Body of pancreas (tissue), 4 donors: ENCODE results near the gene TFAP2A. TPM values are rescaled to one million over a fixed set of nuclear protein-coding genes. Genes with fewer than 3 reads are reported as not detected.

Source experiments
- ATAC-seq: fragments of 150-250 bp; one replicate; pipeline ENCODE4 v1.9.1; 2016
- DNase-seq, 4 donors: peaks; one replicate each; pipeline ENCODE4 v3.0.0-alpha.2; 2019
- H3K27ac ChIP-seq, 4 donors: fragments of 200-600 bp; sonication (generic); 1 replicate in 3 of 4; 2 replicates in 1 of 4; pipeline versions ENCODE4 v1.5.1 to v1.6.1; 2016 to 2019; ENCODE audit warnings: mild to moderate bottlenecking in 1 of 4, mixed read lengths in 1 of 4, moderate library complexity in 1 of 4
- H3K27me3 ChIP-seq, 2 donors: fragments of 200-600 bp; sonication (generic); one replicate each; pipeline ENCODE4 v1.6.0; 2016; ENCODE audit warnings: mild to moderate bottlenecking in 1 of 2
- H3K36me3 ChIP-seq, 2 donors: fragments of 200-600 bp; sonication (generic); replicated peaks in 1 of 2; 2 replicates each; pipeline ENCODE4 v1.5.1; 2016; ENCODE audit warnings: low read depth in 2 of 2; ENCODE audit not compliant: insufficient read depth in 1 of 2
- H3K4me1 ChIP-seq: fragments of 200-600 bp; sonication (generic); one replicate; pipeline ENCODE4 v1.6.0; 2016
- H3K4me3 ChIP-seq, 2 donors: fragments of 200-600 bp; sonication (generic); 1 replicate in 1 of 2; 2 replicates in 1 of 2; pipeline ENCODE4 v1.5.1; 2016 to 2019
- H3K9me3 ChIP-seq, 3 donors: fragments of 200-600 bp; sonication (generic); 1 replicate in 2 of 3; 2 replicates in 1 of 3; pipeline ENCODE4 v1.5.1; 2016
- POLR2A ChIP-seq, 3 donors: fragments of 450-650 bp; IDR thresholded peaks; one replicate each; pipeline ENCODE4 v1.6.1; 2016; ENCODE audit warnings: antibody characterized with exemption in 3 of 3, mild to moderate bottlenecking in 2 of 3
- WGBS, 2 donors: methylation state at CpG; one replicate each; pipeline ENCODE4 v1.1.5; 2017; 5-methylcytosine and 5-hydroxymethylcytosine counted together
- intact Hi-C: fragments of 100-400 bp; cut with DNase I; formaldehyde crosslinking; loops from one replicate; pipeline ENCODE4 v1.15.1; 2023
- total RNA-seq, 2 donors: library from RNA; depleted of rRNA; stranded (reverse); fragments of >200 nt; gene quantifications; one replicate each; pipeline ENCODE4 v1.1.0, GENCODE V29; 2016
- TF ChIP-seq, protein P1 (sequence below), 7 experiments: fragments of 450-650 bp in 4 of 7; fragments of 200-600 bp in 3 of 7; sonication (generic) in 3 of 7; IDR thresholded peaks; one replicate each; pipeline ENCODE4 v1.5.1; 2016 to 2019; ENCODE audit warnings: antibody characterized with exemption in 7 of 7

Gene TFAP2A
- total RNA-seq, 2 donors from 2014 or later: not detected

GRCh38 chr6:10384610-10385523, 30.0 kb downstream of the TFAP2A start:
- H3K9me3 ChIP-seq: no peaks in the 10 kb centered on the region
- no peak overlapping the region for H3K4me3 ChIP-seq
- DNase-seq (no peak), ATAC-seq (no peak)
- H3K36me3 ChIP-seq: no peaks in the 10 kb centered on the region
- peaks cover 10% of the 10 kb centered on the region for H3K4me1 ChIP-seq
- 6 to 8% methylated on average over 42 to 64 of the region's 64 CpGs for WGBS, 2 donors
- intact Hi-C loops: no loop called here
- TF ChIP-seq, protein P1, sequence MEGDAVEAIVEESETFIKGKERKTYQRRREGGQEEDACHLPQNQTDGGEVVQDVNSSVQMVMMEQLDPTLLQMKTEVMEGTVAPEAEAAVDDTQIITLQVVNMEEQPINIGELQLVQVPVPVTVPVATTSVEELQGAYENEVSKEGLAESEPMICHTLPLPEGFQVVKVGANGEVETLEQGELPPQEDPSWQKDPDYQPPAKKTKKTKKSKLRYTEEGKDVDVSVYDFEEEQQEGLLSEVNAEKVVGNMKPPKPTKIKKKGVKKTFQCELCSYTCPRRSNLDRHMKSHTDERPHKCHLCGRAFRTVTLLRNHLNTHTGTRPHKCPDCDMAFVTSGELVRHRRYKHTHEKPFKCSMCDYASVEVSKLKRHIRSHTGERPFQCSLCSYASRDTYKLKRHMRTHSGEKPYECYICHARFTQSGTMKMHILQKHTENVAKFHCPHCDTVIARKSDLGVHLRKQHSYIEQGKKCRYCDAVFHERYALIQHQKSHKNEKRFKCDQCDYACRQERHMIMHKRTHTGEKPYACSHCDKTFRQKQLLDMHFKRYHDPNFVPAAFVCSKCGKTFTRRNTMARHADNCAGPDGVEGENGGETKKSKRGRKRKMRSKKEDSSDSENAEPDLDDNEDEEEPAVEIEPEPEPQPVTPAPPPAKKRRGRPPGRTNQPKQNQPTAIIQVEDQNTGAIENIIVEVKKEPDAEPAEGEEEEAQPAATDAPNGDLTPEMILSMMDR (IDR thresholded peaks at IDR 0.05): no peak
- no peak for TF ChIP-seq POLR2A (IDR thresholded peaks at IDR 0.05)
- peaks cover 0 to 46% of the 10 kb centered on the region in 2 donors for H3K27me3 ChIP-seq
- no peak overlapping the region for H3K27ac ChIP-seq

DNA sequence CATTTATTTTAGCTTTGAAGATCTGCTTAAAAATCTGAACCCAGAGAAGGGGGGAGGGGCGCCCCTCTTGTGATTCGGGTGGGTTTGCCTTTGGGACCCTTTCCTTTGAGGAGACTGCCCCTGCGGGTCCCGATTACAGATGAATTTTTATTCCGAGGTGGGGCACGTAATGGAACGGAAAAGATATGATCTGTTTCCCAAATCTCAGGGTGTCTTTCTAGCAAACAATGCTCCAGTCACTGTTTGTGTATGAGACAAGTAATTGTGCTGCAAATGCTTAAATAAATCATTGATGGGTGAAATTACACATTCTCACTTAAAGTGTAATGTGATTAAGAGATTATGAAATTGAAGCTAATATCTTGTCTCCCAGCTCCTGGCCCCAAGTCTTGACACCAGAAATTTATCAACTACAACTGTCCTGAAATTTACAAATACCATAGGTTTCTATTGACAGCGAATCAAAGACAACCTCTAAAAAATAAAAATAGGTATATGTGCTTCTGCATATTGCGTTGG, 30.7 kb downstream of the TFAP2A start:
- H3K36me3 ChIP-seq: no peaks in the 10 kb centered on the region
- DNase-seq: no peak
- TF ChIP-seq, protein P1 (IDR thresholded peaks at IDR 0.05): no peak
- TF ChIP-seq POLR2A (IDR thresholded peaks at IDR 0.05): no peak
- H3K27me3 ChIP-seq: peaks cover 0 to 43% of the 10 kb centered on the region in 2 donors
- no peak overlapping the region for H3K27ac ChIP-seq
- peaks cover 7% of the 10 kb centered on the region for H3K4me1 ChIP-seq
- intact Hi-C loops: no loop called here
- H3K4me3 ChIP-seq: no peak overlapping the region
- H3K9me3 ChIP-seq: no peaks in the 10 kb centered on the region
- WGBS, 2 donors: 5 to 12% methylated on average over 9 of the region's 9 CpGs
- ATAC-seq: no peak

GRCh38 chr6:10383331-10384090, 31.4 kb downstream of the TFAP2A start:
- no peak overlapping the region for H3K4me3 ChIP-seq
- no peak overlapping the region for H3K27ac ChIP-seq
- intact Hi-C loops: no loop called here
- no peak for DNase-seq
- no peaks in the 10 kb centered on the region for H3K9me3 ChIP-seq
- TF ChIP-seq, protein P1 (IDR thresholded peaks at IDR 0.05): no peak
- TF ChIP-seq POLR2A (IDR thresholded peaks at IDR 0.05): no peak
- peaks cover 7% of the 10 kb centered on the region for H3K4me1 ChIP-seq
- WGBS, 2 donors: 1 to 6% methylated on average over 26 to 47 of the region's 48 CpGs
- H3K36me3 ChIP-seq: no peaks in the 10 kb centered on the region
- peaks cover 0 to 43% of the 10 kb centered on the region in 2 donors for H3K27me3 ChIP-seq
- ATAC-seq: no peak

DNA sequence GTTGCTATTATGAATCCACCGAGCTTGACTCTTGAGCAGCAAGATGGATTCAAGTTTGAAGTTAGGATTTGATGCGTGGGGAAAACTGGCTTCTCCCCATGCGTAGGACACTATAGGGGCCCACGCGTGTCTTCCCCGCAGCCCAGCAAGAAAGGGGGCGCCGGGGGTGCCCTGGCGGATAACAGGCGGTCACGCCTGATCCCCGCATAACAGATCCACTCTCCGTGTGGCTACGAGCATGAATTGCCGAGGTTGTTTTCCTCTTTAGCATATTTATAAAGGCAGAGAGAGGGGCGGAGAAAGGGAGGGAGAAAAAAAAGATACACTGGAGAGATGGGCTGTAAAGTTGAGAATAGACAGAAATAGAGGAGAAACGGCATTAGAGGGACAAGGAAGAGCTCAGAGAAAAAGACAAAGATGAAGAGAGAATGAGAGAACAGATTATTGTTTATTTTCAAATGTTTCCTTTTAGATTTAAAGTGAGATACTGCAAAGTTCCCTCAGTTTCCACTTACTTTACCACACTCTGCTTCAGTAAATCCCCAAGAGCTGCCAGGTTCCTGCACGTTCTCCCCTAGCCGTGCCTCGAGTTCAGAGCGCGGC, 32.0 kb downstream of the TFAP2A start:
- no peak overlapping the region for H3K4me3 ChIP-seq
- H3K36me3 ChIP-seq: no peaks in the 10 kb centered on the region
- H3K27ac ChIP-seq: no peak overlapping the region
- TF ChIP-seq, protein P1 (IDR thresholded peaks at IDR 0.05): no peak
- TF ChIP-seq POLR2A (IDR thresholded peaks at IDR 0.05): no peak
- ATAC-seq (no peak), DNase-seq (no peak)
- 5 to 11% methylated on average over 22 of the region's 22 CpGs for WGBS, 2 donors
- no peaks in the 10 kb centered on the region for H3K9me3 ChIP-seq
- peaks cover 7% of the 10 kb centered on the region for H3K4me1 ChIP-seq
- H3K27me3 ChIP-seq: peaks cover 0 to 43% of the 10 kb centered on the region in 2 donors
- intact Hi-C loops: no loop called here
